ENCODE data around the gene SMARCA4. TPM values are rescaled to one million over a fixed set of nuclear protein-coding genes. Genes with fewer than 3 reads are reported as not detected.

The SMARCA4 gene
- total RNA-seq, 1 experiment from 2014 or later = 261 TPM

GRCh38 chr19:11047866-11048265 is 87.0 kb downstream of the SMARCA4 start:
- Histone ChIP-seq H3K79me2 (ENCODE audit: insufficient read depth, low read length) (no peaks in the 10 kb centered on the region), H4K91ac (ENCODE audit: insufficient read length, low read depth, low read length) (no peak overlapping the region), H4K8ac (replicated peaks; ENCODE audit: insufficient read length, low read depth, low read length) (no peak overlapping the region), H3K23me2 (ENCODE audit: insufficient read length, low read depth, low read length, poor library complexity, severe bottlenecking) (no peaks in the 10 kb centered on the region), H4K5ac (ENCODE audit: insufficient read length, low read depth, low read length) (no peak overlapping the region), H2BK120ac (ENCODE audit: low read depth, low read length, poor library complexity, severe bottlenecking) (no peak overlapping the region), H2AFZ (ENCODE audit: low read length) (no peak overlapping the region), H2BK20ac (ENCODE audit: low read depth, low read length, poor library complexity, severe bottlenecking) (no peak overlapping the region), H3K27ac (ENCODE audit: insufficient read length, low read depth, low read length) (no peak overlapping the region), H3K9ac (ENCODE audit: extremely low read depth, insufficient read length, low read length) (no peak overlapping the region), H3K56ac (ENCODE audit: insufficient read length, low read depth, low read length) (no peak overlapping the region), H2BK5ac (ENCODE audit: insufficient read length, low read length) (no peak overlapping the region), H3K23ac (ENCODE audit: insufficient read length, low read depth, low read length) (no peak overlapping the region), H3K18ac (ENCODE audit: insufficient read length, low read depth, low read length) (no peak overlapping the region), H3T11ph (ENCODE audit: low read length) (no peak overlapping the region), H3K4me2 (ENCODE audit: insufficient read depth, insufficient read length, low read length) (no peak overlapping the region), H3K79me1 (ENCODE audit: insufficient read depth, low read depth, low read length, poor library complexity, severe bottlenecking) (no peaks in the 10 kb centered on the region), H3K4ac (ENCODE audit: low read depth, low read length) (no peak overlapping the region), H2BK12ac (ENCODE audit: insufficient read length, low read depth, low read length) (no peak overlapping the region), H4K20me1 (ENCODE audit: control insufficient read depth, insufficient read depth, insufficient read length) (no peaks in the 10 kb centered on the region), H3K4me1 (ENCODE audit: insufficient read depth, low read length) (no peaks in the 10 kb centered on the region), H3K27me3 (ENCODE audit: insufficient read depth, low read length) (no peaks in the 10 kb centered on the region), H3K9me3 (ENCODE audit: control insufficient read depth, low read depth, low read length) (no peaks in the 10 kb centered on the region), H3K14ac (ENCODE audit: insufficient read depth, low read length) (no peak overlapping the region), H2AK5ac (ENCODE audit: insufficient read length, low read length) (no peak overlapping the region), H2BK15ac (ENCODE audit: low read depth, low read length) (no peak overlapping the region)
- H3K4me1 Mint-ChIP-seq = no peaks in the 10 kb centered on the region; a peak in 1 of 4 replicates
- no peaks in the 10 kb centered on the region for H3K9me3 Mint-ChIP-seq
- no CpG with 5 or more reads among the region's 4 CpGs for WGBS (ENCODE audit: extremely low coverage, insufficient read length, low lambda C conversion rate)
- H3K4me3 Mint-ChIP-seq = no peak overlapping the region
- peaks cover 27 to 72% (median 55%) of the 10 kb centered on the region in 3 experiments; a peak in 6 of 7 replicates for H3K36me3 Mint-ChIP-seq (ENCODE audit: insufficient read depth in 1 of 3, low read depth in 3 of 3)
- no peak for DNase-seq
- TF ChIP-seq CTCF (conservative IDR thresholded peaks at IDR 0.05) = no peak
- H3K27ac Mint-ChIP-seq = no peak overlapping the region; a peak in 1 of 7 replicates
- no peaks in the 10 kb centered on the region for H3K27me3 Mint-ChIP-seq (ENCODE audit: low read depth)
